ENCODE results near the gene ARSI. TPM values are rescaled to one million over a fixed set of nuclear protein-coding genes. Genes with fewer than 3 reads are reported as not detected.

The ARSI gene
- polyA plus RNA-seq, 1 donor = 2.2 TPM

- no peak for DNase-seq
- Histone ChIP-seq H3K4me3 (ENCODE audit: low read length) (no peak overlapping the region), H3K4me1 (ENCODE audit: control insufficient read depth, insufficient read depth, low read length) (no peaks in the 10 kb centered on the region), H3K27ac (ENCODE audit: low read length) (no peak overlapping the region), H3K27me3 (ENCODE audit: control insufficient read depth, insufficient read depth, low read length) (peaks cover 4% of the 10 kb centered on the region), H3K36me3 (ENCODE audit: control insufficient read depth, insufficient read depth, low read length) (no peaks in the 10 kb centered on the region), H3K9me3 (ENCODE audit: control insufficient read depth, low read depth, low read length) (no peaks in the 10 kb centered on the region)
- no CpG with 5 or more reads among the region's 9 CpGs for WGBS (ENCODE audit: insufficient coverage, low lambda C conversion rate)
These were observed 16.1 kb upstream of the ARSI start for GRCh38 chr5:150318613-150319483.

DNA sequence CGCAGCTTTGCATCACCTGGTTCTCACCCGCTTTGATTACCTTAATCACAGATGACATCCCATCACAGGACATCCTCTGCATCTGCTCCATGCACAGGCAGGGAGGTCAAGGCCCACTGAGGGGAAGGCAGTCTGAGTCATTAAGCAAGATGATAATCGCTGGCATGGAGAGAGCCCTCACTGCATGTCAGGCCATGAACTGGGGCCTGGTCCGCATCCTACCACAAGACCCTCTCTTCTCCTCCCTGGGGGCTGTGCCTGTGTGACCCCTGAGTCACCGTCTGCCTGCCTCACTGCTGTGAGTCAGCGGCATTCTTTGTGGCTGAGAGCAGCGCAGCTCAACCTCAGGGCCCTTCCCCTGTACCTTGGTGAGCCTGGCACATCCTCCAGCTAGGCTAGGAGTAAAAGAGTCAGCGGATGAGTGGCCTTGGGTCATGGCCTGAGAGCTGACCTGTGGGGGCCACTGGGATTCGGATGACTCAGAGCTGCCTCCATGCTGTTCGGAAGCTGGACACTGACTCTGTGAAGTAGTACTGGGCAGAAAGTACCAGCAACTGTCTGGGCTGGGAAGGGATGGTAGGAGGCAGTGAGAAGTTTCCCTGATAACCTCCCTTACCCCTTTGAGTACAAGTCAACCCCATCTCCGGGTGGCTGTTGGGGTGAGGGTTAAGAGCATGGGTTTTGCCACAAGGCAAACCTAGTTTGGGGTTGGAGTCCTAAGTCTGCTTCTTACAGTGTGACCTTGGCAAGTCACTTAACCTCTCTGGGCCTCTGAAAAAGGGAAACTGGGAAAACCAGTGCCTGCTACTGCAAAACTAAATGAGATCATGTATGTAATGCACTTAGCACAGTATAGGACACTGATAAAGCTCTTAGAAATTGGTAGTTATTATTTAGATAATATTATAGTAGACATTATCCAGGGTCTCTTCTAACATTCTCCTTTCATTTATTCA lies 14.6 kb upstream of the ARSI start:
- Histone ChIP-seq H3K9me3 (ENCODE audit: control insufficient read depth, low read depth, low read length) (no peaks in the 10 kb centered on the region), H3K36me3 (ENCODE audit: control insufficient read depth, insufficient read depth, low read length) (no peaks in the 10 kb centered on the region), H3K27ac (ENCODE audit: low read length) (no peak overlapping the region), H3K27me3 (ENCODE audit: control insufficient read depth, insufficient read depth, low read length) (peaks cover 4% of the 10 kb centered on the region), H3K4me3 (ENCODE audit: low read length) (no peak overlapping the region), H3K4me1 (ENCODE audit: control insufficient read depth, insufficient read depth, low read length) (no peaks in the 10 kb centered on the region)
- DNase-seq = no peak
- no CpG with 5 or more reads among the region's 11 CpGs for WGBS (ENCODE audit: insufficient coverage, low lambda C conversion rate)

- H3K4me3 ChIP-seq (ENCODE audit: low read length) = no peak overlapping the region
- no peak for DNase-seq
- peaks cover 4% of the 10 kb centered on the region for H3K27me3 ChIP-seq (ENCODE audit: control insufficient read depth, insufficient read depth, low read length)
- WGBS (ENCODE audit: insufficient coverage, low lambda C conversion rate) = 91% methylated on average over 2 of the region's 3 CpGs
- H3K27ac ChIP-seq (ENCODE audit: low read length) = no peak overlapping the region
- no peaks in the 10 kb centered on the region for H3K36me3 ChIP-seq (ENCODE audit: control insufficient read depth, insufficient read depth, low read length)
- no peaks in the 10 kb centered on the region for H3K4me1 ChIP-seq (ENCODE audit: control insufficient read depth, insufficient read depth, low read length)
- H3K9me3 ChIP-seq (ENCODE audit: control insufficient read depth, low read depth, low read length) = no peaks in the 10 kb centered on the region
These were observed 13.6 kb upstream of the ARSI start for GRCh38 chr5:150316320-150316719.

GRCh38 chr5:150315245-150315644 lies 12.5 kb upstream of the ARSI start:
- Histone ChIP-seq H3K4me1 (ENCODE audit: control insufficient read depth, insufficient read depth, low read length) (no peaks in the 10 kb centered on the region), H3K36me3 (ENCODE audit: control insufficient read depth, insufficient read depth, low read length) (no peaks in the 10 kb centered on the region), H3K27ac (ENCODE audit: low read length) (no peak overlapping the region), H3K9me3 (ENCODE audit: control insufficient read depth, low read depth, low read length) (no peaks in the 10 kb centered on the region), H3K4me3 (ENCODE audit: low read length) (no peak overlapping the region), H3K27me3 (ENCODE audit: control insufficient read depth, insufficient read depth, low read length) (peaks cover 4% of the 10 kb centered on the region)
- no CpG with 5 or more reads among the region's 4 CpGs for whole genome bisulfite sequencing (ENCODE audit: insufficient coverage, low lambda C conversion rate)
- no peak for DNase-seq

DNA sequence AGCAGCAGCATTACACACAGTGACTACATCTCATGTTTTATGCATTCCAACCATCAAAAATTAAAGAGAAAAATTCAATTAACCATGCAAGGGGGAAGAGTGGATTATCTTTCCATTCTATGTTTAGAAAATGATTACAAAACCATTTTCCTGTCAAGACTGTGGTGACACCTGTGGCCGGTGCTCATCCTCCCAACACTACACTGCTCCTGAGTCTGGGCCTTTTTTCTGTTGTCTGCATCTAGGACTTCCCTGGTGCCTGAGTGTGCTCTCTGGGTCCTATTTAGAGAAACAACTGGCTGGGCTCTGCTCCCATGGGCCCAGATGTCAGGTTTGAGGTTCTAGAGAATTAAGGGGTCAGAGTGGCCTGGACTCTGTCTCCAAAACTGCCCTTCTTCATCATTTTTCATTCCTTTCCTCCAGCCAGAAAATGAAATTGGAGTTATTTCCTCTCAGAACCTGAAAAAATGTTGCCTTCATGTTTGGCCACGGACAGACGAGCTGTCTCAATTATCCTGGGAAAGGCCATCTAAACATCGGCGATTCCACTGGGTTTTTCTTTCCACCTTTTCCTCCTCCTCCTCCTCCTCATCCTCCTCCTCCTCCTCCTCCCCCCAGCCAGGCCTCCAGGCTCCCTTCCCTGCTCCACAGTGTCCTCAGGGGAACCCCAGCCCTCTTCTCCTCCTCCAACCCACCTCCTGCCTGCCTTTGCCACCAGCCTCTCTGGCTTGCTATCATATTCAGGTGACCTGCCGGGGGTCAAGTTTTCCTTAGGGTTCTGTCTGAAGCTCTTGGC lies 11.4 kb upstream of the ARSI start:
- H3K27ac ChIP-seq (ENCODE audit: low read length) = no peak overlapping the region
- no peak for DNase-seq

GRCh38 chr5:150313501-150313900 lies 10.8 kb upstream of the ARSI start:
- H3K36me3 ChIP-seq (ENCODE audit: control insufficient read depth, insufficient read depth, low read length) = no peaks in the 10 kb centered on the region
- DNase-seq = no peak
- no peaks in the 10 kb centered on the region for H3K4me1 ChIP-seq (ENCODE audit: control insufficient read depth, insufficient read depth, low read length)
- no peaks in the 10 kb centered on the region for H3K9me3 ChIP-seq (ENCODE audit: control insufficient read depth, low read depth, low read length)
- no peak overlapping the region for H3K4me3 ChIP-seq (ENCODE audit: low read length)
- no peak overlapping the region for H3K27ac ChIP-seq (ENCODE audit: low read length)
- WGBS (ENCODE audit: insufficient coverage, low lambda C conversion rate) = no CpG with 5 or more reads among the region's 6 CpGs
- no peaks in the 10 kb centered on the region for H3K27me3 ChIP-seq (ENCODE audit: control insufficient read depth, insufficient read depth, low read length)

More for the DNA sequence above, 11.4 kb upstream of the ARSI start:
- no peaks in the 10 kb centered on the region for H3K4me1 ChIP-seq (ENCODE audit: control insufficient read depth, insufficient read depth, low read length)
- H3K27me3 ChIP-seq (ENCODE audit: control insufficient read depth, insufficient read depth, low read length) = peaks cover 4% of the 10 kb centered on the region
- no peaks in the 10 kb centered on the region for H3K9me3 ChIP-seq (ENCODE audit: control insufficient read depth, low read depth, low read length)
- no peaks in the 10 kb centered on the region for H3K36me3 ChIP-seq (ENCODE audit: control insufficient read depth, insufficient read depth, low read length)
- no CpG with 5 or more reads among the region's 6 CpGs for WGBS (ENCODE audit: insufficient coverage, low lambda C conversion rate)
- no peak overlapping the region for H3K4me3 ChIP-seq (ENCODE audit: low read length)

DNA sequence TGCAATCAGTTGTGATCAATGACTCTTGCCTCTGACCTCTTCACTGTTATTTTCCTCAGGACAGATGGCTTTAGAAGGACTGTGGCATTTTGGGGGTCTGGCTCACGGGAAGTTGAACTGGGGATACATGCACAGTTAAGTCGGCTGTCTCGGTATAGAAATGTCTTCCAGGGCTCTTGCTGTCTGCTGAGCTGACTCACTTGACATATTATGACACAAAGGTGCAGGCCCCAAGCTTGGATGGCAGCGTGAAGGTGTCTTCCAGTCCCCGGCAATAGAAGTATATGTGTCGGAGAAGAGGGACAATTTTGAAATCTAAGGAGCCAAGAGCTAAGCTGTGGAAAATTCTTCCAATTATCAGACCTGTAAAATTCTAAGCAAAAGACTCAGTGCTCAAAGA lies 9.8 kb upstream of the ARSI start:
- Histone ChIP-seq H3K27me3 (ENCODE audit: control insufficient read depth, insufficient read depth, low read length) (no peaks in the 10 kb centered on the region), H3K27ac (ENCODE audit: low read length) (no peak overlapping the region), H3K9me3 (ENCODE audit: control insufficient read depth, low read depth, low read length) (no peaks in the 10 kb centered on the region), H3K4me3 (ENCODE audit: low read length) (no peak overlapping the region), H3K4me1 (ENCODE audit: control insufficient read depth, insufficient read depth, low read length) (no peaks in the 10 kb centered on the region), H3K36me3 (ENCODE audit: control insufficient read depth, insufficient read depth, low read length) (no peaks in the 10 kb centered on the region)
- DNase-seq = no peak
- WGBS (ENCODE audit: insufficient coverage, low lambda C conversion rate) = no CpG with 5 or more reads among the region's 6 CpGs

DNA sequence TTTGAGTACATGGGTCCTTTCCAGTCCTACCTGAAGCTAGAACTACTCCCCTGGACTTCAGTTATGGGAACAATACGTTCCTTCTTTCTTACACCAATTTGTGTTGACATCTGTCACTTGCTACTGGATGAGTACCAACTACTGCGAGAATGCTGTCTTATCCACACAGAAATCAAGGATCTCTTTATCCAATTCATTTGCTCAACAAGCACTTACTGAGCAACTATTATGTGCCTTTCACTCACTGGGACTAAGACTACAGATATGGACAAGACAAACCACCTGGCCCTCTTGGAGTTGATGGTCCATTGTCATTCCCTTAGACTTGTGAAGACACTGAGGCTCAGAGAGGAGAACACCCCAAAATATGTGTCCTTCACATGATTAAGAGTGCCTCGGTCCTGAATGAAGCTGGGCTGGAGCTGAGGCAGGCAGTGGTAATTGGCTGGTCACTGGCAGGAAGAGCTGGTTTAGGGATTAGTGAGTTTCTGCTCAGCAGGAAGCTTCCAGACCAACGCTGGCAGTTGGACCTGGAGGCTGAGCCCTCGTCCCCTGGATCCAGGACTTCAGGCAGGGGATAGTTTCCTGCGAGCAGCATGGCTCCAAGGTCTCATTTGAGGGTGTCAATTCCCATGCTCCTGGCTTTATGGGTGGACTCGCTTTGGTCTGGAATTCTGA lies 8.4 kb upstream of the ARSI start:
- no peak overlapping the region for H3K27ac ChIP-seq (ENCODE audit: low read length)
- H3K27me3 ChIP-seq (ENCODE audit: control insufficient read depth, insufficient read depth, low read length) = no peaks in the 10 kb centered on the region
- no peak overlapping the region for H3K4me3 ChIP-seq (ENCODE audit: low read length)
- no peaks in the 10 kb centered on the region for H3K9me3 ChIP-seq (ENCODE audit: control insufficient read depth, low read depth, low read length)
- no peaks in the 10 kb centered on the region for H3K4me1 ChIP-seq (ENCODE audit: control insufficient read depth, insufficient read depth, low read length)
- DNase-seq = no peak
- H3K36me3 ChIP-seq (ENCODE audit: control insufficient read depth, insufficient read depth, low read length) = no peaks in the 10 kb centered on the region
- 100% methylated on average over 1 of the region's 7 CpGs for WGBS (ENCODE audit: insufficient coverage, low lambda C conversion rate)

DNA sequence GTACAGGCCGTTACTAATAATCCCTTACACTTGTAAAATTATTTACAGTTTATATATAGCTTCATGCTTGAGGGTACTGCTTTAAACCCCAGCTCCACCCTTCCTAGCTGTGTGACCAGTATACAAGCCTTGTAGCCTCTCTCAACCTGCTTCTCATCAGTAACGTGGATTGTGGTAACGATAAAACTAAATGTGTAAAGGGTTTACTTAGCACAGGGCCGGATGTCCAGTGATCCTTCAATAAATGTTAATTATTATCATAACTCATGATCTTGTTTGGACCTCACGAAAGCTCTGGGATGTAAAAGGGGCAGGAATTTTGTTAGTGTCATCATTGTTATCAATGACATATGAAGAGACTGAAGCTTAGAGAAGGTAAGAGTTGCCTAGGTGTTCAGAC lies 7.5 kb upstream of the ARSI start:
- no peaks in the 10 kb centered on the region for H3K9me3 ChIP-seq (ENCODE audit: control insufficient read depth, low read depth, low read length)
- 21% methylated on average over 2 of the region's 5 CpGs for WGBS (ENCODE audit: insufficient coverage, low lambda C conversion rate)
- no peaks in the 10 kb centered on the region for H3K4me1 ChIP-seq (ENCODE audit: control insufficient read depth, insufficient read depth, low read length)
- H3K4me3 ChIP-seq (ENCODE audit: low read length) = no peak overlapping the region
- no peaks in the 10 kb centered on the region for H3K36me3 ChIP-seq (ENCODE audit: control insufficient read depth, insufficient read depth, low read length)
- H3K27ac ChIP-seq (ENCODE audit: low read length) = no peak overlapping the region
- no peak for DNase-seq
- no peaks in the 10 kb centered on the region for H3K27me3 ChIP-seq (ENCODE audit: control insufficient read depth, insufficient read depth, low read length)
